ENCODE data around the gene IL6R. TPM values are rescaled to one million over a fixed set of nuclear protein-coding genes. Genes with fewer than 3 reads are reported as not detected.
A peak's percentile ranks its signal among the peaks of the same experiment; 100 is the strongest.

IL6R gene
- total RNA-seq, 4 donors from 2014 or later, result 56.1 to 140 (median 100) TPM

DNA sequence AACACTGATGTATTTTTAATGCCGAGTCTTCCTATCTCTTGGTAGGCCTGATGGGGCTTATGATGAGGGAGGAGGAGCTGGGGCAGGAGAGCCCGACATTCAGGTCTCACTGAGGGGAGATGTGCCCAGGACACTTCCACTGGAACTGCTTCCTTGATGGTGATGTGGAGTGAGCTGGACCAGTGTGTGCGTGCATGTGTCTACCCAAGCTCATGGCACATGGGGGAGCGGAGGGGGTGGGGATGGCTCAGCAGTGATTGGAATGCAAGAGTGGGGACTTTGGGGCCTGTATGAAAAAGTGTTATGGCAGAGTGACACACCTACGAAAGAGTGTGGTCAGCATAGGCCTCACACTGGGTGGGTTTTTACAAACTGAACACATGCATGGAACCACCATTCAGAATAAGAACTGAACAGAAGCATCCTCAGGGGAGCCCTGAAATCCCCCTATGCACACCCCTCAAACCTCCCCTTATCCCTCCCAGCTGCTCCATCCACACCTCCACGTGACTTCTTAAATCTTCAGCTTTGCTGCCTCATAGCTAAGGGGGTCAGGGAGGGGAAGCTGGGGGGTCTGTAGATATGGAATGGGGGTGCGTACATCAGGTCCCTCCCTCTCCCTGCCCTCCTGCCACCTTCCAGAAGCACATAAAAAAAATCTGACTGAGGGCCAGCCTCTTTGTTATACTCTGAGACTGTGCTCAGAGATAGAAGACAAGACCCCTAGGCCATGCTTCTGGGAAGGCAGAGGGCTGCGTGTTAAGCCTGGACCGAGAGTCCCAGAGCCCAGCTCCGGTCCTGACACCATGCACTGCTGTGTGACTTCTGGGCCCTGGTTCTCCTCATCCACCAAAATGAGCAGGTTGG lies 11.6 kb downstream of the IL6R start:
- H3K27ac ChIP-seq, result peak overlapping the region in 1 of 4 donors; percentile 17
- H3K4me3 ChIP-seq, result no peak overlapping the region
- TF ChIP-seq POLR2A (IDR thresholded peaks at IDR 0.05), result no peak
- TF ChIP-seq CTCF (IDR thresholded peaks at IDR 0.05), result no peak
- DNase-seq, result peak in 1 of 3 donors; percentile 40
- peaks cover 0 to 3% (median 0%) of the 10 kb centered on the region in 3 donors for H3K36me3 ChIP-seq
- H3K9me3 ChIP-seq, result no peaks in the 10 kb centered on the region
- peaks cover 12 to 68% (median 19%) of the 10 kb centered on the region in 4 donors for H3K4me1 ChIP-seq
- H3K27me3 ChIP-seq, result no peaks in the 10 kb centered on the region

GRCh38 chr1:154417338-154417608 lies 12.1 kb downstream of the IL6R start:
- Histone ChIP-seq H3K4me3 (no peak overlapping the region), H3K4me1 (peaks cover 12 to 74% (median 19%) of the 10 kb centered on the region in 4 donors)
- TF ChIP-seq CTCF (IDR thresholded peaks at IDR 0.05), result no peak
- no peak for TF ChIP-seq POLR2A (IDR thresholded peaks at IDR 0.05)

DNA sequence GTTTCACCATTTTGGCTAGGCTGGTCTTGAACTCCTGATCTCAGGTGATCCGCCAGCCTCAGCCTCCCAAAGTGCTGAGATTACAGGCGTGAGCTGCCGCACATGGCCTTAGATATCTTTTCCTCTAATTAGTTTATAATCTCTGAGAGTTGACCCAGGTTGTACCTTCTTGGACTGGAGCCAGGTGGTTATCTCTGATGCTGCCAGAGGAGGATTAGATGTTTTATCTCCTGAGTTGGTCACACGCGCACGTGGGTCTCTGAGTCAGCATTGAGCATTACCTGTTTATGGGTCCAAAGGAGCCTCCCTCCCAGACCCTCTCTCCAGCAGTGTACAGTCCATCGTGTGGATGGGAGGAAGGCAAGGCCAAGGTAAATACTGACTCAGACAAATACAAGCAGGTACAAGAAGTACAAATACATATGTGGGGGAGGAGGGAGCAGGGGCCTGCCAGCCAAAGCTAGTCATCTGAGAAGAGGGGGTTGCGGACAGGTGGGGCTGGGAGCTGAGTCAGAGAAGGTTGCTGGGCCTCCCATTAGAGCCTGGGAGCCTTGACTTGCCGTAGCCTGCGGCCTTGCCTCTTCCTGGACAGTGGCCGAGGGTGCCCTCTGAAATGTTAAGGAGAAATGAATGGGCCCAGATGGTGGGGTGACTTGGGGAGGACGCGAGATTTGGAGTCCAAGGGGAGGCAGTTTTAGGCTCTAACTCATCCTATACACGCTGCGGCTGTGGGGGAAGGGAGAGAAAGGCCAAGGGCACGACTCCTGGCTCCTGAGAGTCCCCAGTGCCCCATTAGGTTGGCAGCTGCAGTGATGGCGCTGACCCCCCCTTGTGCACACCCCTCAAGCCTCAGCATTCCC lies 13.1 kb downstream of the IL6R start:
- Histone ChIP-seq H3K4me3 (peak overlapping the region in 1 of 4 donors; percentile 3), H3K27me3 (no peaks in the 10 kb centered on the region), H3K36me3 (peaks cover 0 to 3% (median 0%) of the 10 kb centered on the region in 3 donors), H3K4me1 (peaks cover 8 to 78% (median 19%) of the 10 kb centered on the region in 4 donors), H3K9me3 (no peaks in the 10 kb centered on the region), H3K27ac (peak overlapping the region; percentile 71 to 92 (median 85))
- peak in 1 of 6 experiments; percentile 16 for TF ChIP-seq CTCF (IDR thresholded peaks at IDR 0.05)
- peak; percentile 40 to 65 for TF ChIP-seq POLR2A (IDR thresholded peaks at IDR 0.05)
- peak in 2 of 3 donors; percentile 87 to 94 for DNase-seq

More at GRCh38 chr1:154417338-154417608, 12.1 kb downstream of the IL6R start:
- Histone ChIP-seq H3K27ac (peak overlapping the region in 1 of 4 donors; percentile 17), H3K9me3 (no peaks in the 10 kb centered on the region), H3K36me3 (peaks cover 0 to 3% (median 0%) of the 10 kb centered on the region in 3 donors), H3K27me3 (no peaks in the 10 kb centered on the region)
- DNase-seq, result peak in 1 of 3 donors; percentile 19

DNA sequence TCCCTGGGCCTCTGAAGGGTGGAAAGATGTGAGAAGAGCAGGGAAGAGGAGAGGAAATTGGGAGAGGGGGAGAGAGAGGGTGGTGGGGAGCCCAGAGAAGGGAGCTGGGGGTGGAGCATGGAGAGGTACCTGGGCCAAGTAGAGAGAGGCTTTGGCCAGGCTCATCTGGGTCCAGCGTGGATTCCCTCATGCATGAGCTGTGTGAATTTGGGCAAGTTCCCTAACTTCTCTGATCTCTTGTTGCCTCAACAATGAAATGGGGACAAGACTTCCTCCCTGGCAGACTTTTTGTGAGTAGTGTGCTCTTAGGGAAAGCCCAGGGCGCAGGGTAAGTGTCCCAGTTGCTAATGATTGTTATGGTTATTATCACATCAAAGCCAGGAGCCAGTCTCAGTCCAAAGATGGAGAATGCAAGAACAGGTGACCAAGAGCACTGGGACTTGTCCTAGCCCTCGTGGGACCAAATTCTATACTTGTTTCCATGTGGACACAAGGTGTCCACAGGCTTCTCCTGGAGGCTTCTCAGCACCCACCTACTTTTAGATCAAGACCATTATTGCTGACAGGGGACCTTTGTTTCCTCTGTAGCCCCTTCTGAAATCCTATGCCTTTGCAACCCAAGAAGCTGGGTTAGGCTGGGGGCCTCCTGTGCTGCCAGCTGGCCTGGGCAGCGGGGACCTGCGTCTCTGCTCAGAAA lies 13.9 kb downstream of the IL6R start:
- peak in 1 of 3 donors; percentile 47 for DNase-seq
- Histone ChIP-seq H3K9me3 (no peaks in the 10 kb centered on the region), H3K4me3 (peak overlapping the region in 1 of 4 donors; percentile 3), H3K27ac (peak overlapping the region; percentile 71 to 92 (median 85)), H3K4me1 (peaks cover 8 to 84% (median 22%) of the 10 kb centered on the region in 4 donors), H3K27me3 (no peaks in the 10 kb centered on the region), H3K36me3 (peaks cover 0 to 3% (median 0%) of the 10 kb centered on the region in 3 donors)
- no peak for TF ChIP-seq POLR2A (IDR thresholded peaks at IDR 0.05)
- TF ChIP-seq CTCF (IDR thresholded peaks at IDR 0.05), result no peak
